Amygdala (tissue), 56 donors: ENCODE results near the gene ZMPSTE24.
"Not testable (repeated sequence)": the region's sequence is repeated elsewhere in the genome, so short reads cannot be mapped to it uniquely, and the experiment has no call there.

Experiments
- DNase-seq, 56 donors: peaks; one replicate each; lab custom pipeline; 2025; lab: John Stamatoyannopoulos, UW

ZMPSTE24 gene

GRCh38 chr1:40315795-40316594 lies 58.0 kb downstream of the ZMPSTE24 start:
- DNase-seq: peak in 23 of 56 donors; percentile 17 to 85 (median 55)

GRCh38 chr1:40316595-40317393 lies 58.8 kb downstream of the ZMPSTE24 start, which contains the start of gene COL9A2:
Gene COL9A2 (minus strand): TSS chr1:40317286. CDS start chr1:40317197, 89 bp downstream.
- peak in 51 of 56 donors; percentile 26 to 91 (median 71) for DNase-seq

GRCh38 chr1:40317394-40318074 lies 59.5 kb downstream of the ZMPSTE24 start:
- DNase-seq: peak in 6 of 56 donors; percentile 15 to 44 (median 32)

DNA sequence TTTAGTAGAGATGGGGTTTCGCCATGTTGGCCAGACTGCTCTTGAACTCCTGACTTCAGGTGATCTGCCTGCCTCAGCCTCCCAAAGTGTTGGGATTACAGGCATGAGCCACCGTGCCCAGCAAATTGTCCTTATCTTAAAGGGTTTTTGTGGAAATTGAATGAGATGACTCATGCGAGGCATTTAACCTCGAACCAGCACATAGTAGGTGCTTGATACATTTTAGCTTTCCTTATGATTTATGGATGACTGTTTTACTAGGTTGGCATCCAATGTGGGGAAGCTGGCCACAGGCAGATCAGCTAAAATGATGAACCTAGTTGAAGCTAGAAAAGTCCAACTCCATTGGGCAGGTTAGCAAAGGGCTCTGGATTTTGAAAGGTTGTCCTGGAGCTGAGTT lies 60.4 kb downstream of the ZMPSTE24 start:
- no peak for DNase-seq

- DNase-seq: no peak
Measured at GRCh38 chr1:40318970-40319621, 61.1 kb downstream of the ZMPSTE24 start.

- DNase-seq: not testable (repeated sequence)
Measured at GRCh38 chr1:40331403-40331802, 73.4 kb downstream of the ZMPSTE24 start.

DNA sequence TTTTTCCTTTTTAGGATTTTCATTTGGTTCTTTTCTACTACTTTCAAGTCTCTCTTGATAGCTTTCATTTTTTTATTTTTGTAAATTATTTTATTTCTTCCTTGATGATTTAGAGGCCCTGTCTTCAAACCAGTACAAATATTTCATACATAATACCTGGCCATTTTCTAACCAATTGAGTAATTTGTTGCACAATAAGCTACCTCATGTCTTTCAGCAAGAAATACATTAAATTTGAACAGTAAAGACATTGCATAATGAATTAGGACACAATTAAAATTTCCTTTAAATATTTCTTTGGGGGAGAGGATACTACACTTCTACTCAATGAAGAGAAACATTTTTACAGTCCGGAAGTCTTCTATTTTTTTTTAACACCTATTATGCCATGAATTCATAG lies 74.7 kb downstream of the ZMPSTE24 start:
- DNase-seq: no peak

DNA sequence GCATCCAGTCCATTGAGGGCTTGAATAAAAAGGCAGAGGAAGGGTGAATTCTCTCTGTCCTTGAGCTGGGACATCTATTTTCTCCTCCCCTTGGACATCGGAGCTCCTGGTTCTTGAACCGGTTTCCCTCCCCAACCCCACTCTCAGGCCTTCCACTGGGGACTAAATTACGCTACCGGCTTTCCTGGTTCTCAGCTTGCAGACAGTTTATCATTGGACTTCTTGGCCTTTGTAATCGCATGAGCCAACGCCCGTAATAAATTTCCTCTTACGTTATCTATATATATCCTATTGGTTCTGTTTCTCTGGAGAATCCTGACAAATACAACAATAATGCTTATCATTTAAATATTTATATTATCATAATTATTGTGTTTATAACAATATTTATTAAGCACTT lies 79.4 kb downstream of the ZMPSTE24 start:
- no peak for DNase-seq

DNA sequence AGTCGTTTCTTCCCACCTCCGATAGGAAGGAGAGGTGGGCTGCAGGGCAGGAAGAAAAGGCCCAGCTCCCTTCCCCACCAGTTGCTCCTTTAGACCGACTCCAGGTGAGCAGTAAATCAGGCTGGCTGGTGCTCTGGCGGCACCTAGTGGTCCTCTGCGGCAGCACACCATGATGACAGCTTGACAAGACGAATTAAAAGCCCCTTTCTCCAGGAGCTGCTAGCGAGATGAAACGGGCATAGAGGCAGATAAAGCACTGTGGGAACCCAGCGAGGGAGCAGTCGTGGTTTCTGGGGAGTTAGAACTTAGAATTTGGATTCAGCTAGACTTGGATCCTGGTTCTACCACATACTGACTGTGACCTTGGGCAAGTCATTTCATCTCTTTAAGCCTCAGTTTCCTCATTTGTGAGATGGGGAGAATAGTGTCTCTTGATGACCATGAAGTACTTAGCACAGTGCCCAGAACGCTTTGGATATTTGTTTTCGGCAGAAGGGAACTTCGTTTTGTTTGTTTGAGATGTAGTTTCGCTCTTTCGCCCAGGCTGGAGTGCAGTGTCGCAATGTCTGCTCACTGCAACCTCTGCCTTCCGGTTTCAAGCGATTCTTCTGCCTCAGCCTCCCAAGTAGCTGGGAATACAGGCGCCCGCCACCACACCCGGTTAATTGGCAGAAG lies 80.8 kb downstream of the ZMPSTE24 start:
- DNase-seq: peak in 51 of 56 donors; percentile 9 to 88 (median 49)

GRCh38 chr1:40339420-40340323 lies 81.6 kb downstream of the ZMPSTE24 start:
- DNase-seq: no peak

- DNase-seq: no peak
Measured at GRCh38 chr1:40341491-40342380, 83.7 kb downstream of the ZMPSTE24 start.

DNA sequence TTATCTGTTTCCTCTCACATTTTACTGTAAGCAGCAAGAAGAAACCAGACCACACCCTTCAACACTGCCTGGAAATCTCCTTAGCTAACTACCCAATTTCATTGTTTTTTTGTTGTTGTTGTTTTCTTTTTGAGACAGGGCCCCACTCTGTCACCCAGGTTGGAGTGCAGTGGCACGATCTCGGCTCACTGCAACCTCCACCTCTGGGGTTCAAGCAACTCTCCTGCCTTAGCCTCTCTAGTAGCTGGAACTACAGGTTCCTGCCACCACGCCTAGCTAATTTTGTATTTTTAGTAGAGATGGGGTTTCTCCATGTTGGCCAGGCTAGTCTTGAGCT lies 84.3 kb downstream of the ZMPSTE24 start:
- DNase-seq: not testable (repeated sequence)
